HEK293 (cell line): ENCODE measurements around the gene KIAA1671.

Source experiments
- CTCF ChIA-PET: fragments of 350-600 bp; formaldehyde crosslinking; extraction: SDS; loops from one replicate; lab custom pipeline; 2021; ENCODE audit warnings: antibody characterized with exemption; lab: Yijun Ruan, JAX
- POLR2A ChIA-PET: fragments of 300-600 bp; formaldehyde crosslinking; extraction: SDS; loops from one replicate; lab custom pipeline; 2020; ENCODE audit warnings: antibody characterized with exemption, inconsistent platforms; lab: Yijun Ruan, JAX
- H3K27ac ChIP-seq: fragments of 200-500 bp; sonication (Bioruptor generic); 2 replicates; pipeline ENCODE4 v1.5.1; 2014; ENCODE audit warnings: low read depth, low read length, control low read depth, inconsistent platforms; ENCODE audit errors: extremely low read depth
- H3K36me3 ChIP-seq, 2 experiments: fragments of 200-500 bp in 1 of 2; sonication (Bioruptor generic) in 1 of 2; 1 replicate in 1 of 2; 2 replicates in 1 of 2; pipeline ENCODE4 v1.5.1; 2014 to 2017; ENCODE audit warnings: inconsistent platforms in 2 of 2, low read length in 2 of 2; ENCODE audit not compliant: control insufficient read depth in 2 of 2, insufficient read depth in 1 of 2
- H3K4me1 ChIP-seq: fragments of 200-500 bp; sonication (Bioruptor generic); 2 replicates; pipeline ENCODE4 v1.5.1; 2014; ENCODE audit warnings: mild to moderate bottlenecking, low read length, inconsistent platforms; ENCODE audit not compliant: control insufficient read depth, insufficient read depth
- H3K4me3 ChIP-seq: 2 replicates; pipeline ENCODE4 v1.5.1; 2011; ENCODE audit warnings: low read depth, mild to moderate bottlenecking, control low read depth, low read length, moderate library complexity
- H3K9me3 ChIP-seq: fragments of 200-500 bp; sonication (Bioruptor generic); 2 replicates; pipeline ENCODE4 v1.5.1; 2014; ENCODE audit warnings: low read depth, low read length, inconsistent platforms; ENCODE audit not compliant: control insufficient read depth, insufficient read depth
- EGR2 ChIP-seq: fragments of 450-650 bp; formaldehyde crosslinking; IDR thresholded peaks from 2 replicates; pipeline ENCODE4 v1.5.1; 2016; ENCODE audit warnings: low read depth, missing biosample characterization, missing genetic modification characterization
- FEZF1 ChIP-seq: fragments of 450-650 bp; formaldehyde crosslinking; IDR thresholded peaks from 2 replicates; pipeline ENCODE4 v1.5.1; 2016; ENCODE audit warnings: missing biosample characterization, missing genetic modification characterization
- YY2 ChIP-seq: fragments of 450-650 bp; formaldehyde crosslinking; IDR thresholded peaks from 2 replicates; pipeline ENCODE4 v1.5.1; 2016; ENCODE audit warnings: missing biosample characterization, missing genetic modification characterization
- ZBTB17 ChIP-seq: fragments of 450-650 bp; formaldehyde crosslinking; IDR thresholded peaks from 2 replicates; pipeline ENCODE4 v1.5.1; 2016; ENCODE audit warnings: missing biosample characterization, missing genetic modification characterization
- ZFP3 ChIP-seq: fragments of 450-650 bp; formaldehyde crosslinking; IDR thresholded peaks from 2 replicates; pipeline ENCODE4 v1.5.1; 2016; ENCODE audit warnings: low read depth, missing biosample characterization, missing genetic modification characterization
- ZNF121 ChIP-seq: fragments of 450-650 bp; formaldehyde crosslinking; IDR thresholded peaks from 2 replicates; pipeline ENCODE4 v1.5.1; 2016; ENCODE audit warnings: missing biosample characterization, missing genetic modification characterization
- ZNF292 ChIP-seq: fragments of 450-650 bp; formaldehyde crosslinking; IDR thresholded peaks from 2 replicates; pipeline ENCODE4 v1.5.1; 2016; ENCODE audit warnings: low read depth, missing biosample characterization, missing genetic modification characterization, borderline replicate concordance
- ZNF426 ChIP-seq: fragments of 450-650 bp; formaldehyde crosslinking; IDR thresholded peaks from 2 replicates; pipeline ENCODE4 v1.5.1; 2017; ENCODE audit warnings: missing biosample characterization, missing genetic modification characterization, mild to moderate bottlenecking, inconsistent platforms, moderate library complexity
- ZNF544 ChIP-seq: fragments of 450-650 bp; formaldehyde crosslinking; IDR thresholded peaks from 2 replicates; pipeline ENCODE4 v1.5.0; 2017; ENCODE audit warnings: missing biosample characterization, missing genetic modification characterization
- ZNF624 ChIP-seq: fragments of 450-650 bp; formaldehyde crosslinking; IDR thresholded peaks from 2 replicates; pipeline ENCODE4 v1.5.1; 2017; ENCODE audit warnings: missing biosample characterization, missing genetic modification characterization
- ZNF664 ChIP-seq: fragments of 450-650 bp; formaldehyde crosslinking; IDR thresholded peaks from 2 replicates; pipeline ENCODE4 v1.5.1; 2016; ENCODE audit warnings: missing biosample characterization, missing genetic modification characterization
- ZNF677 ChIP-seq: fragments of 450-650 bp; IDR thresholded peaks from 2 replicates; pipeline ENCODE4 v1.5.0; 2018; ENCODE audit warnings: missing biosample characterization, mild to moderate bottlenecking, missing genetic modification characterization, moderate library complexity
- ZNF830 ChIP-seq: fragments of 450-650 bp; IDR thresholded peaks from 2 replicates; pipeline ENCODE4 v1.5.0; 2018; ENCODE audit warnings: missing biosample characterization, missing genetic modification characterization, low read depth, mild to moderate bottlenecking, moderate library complexity
- TF ChIP-seq, protein P1 (sequence below): fragments of 450-650 bp; formaldehyde crosslinking; IDR thresholded peaks from 2 replicates; pipeline ENCODE4 v1.5.1; 2017; ENCODE audit warnings: missing biosample characterization, missing genetic modification characterization
- TF ChIP-seq, protein P2 (sequence below): fragments of 450-650 bp; formaldehyde crosslinking; IDR thresholded peaks from 2 replicates; pipeline ENCODE4 v1.5.1; 2016; ENCODE audit warnings: missing biosample characterization, missing genetic modification characterization
- TF ChIP-seq, protein P3 (sequence below): fragments of 450-650 bp; formaldehyde crosslinking; IDR thresholded peaks from 2 replicates; pipeline ENCODE4 v1.5.1; 2016; ENCODE audit warnings: missing biosample characterization, missing genetic modification characterization
- TF ChIP-seq, protein P4 (sequence below): fragments of 450-650 bp; formaldehyde crosslinking; conservative IDR thresholded peaks from 2 replicates; pipeline ENCODE4 v1.5.1; 2016; ENCODE audit warnings: low read depth, missing biosample characterization, missing genetic modification characterization
- TF ChIP-seq, protein P5 (sequence below): fragments of 450-650 bp; IDR thresholded peaks from 2 replicates; pipeline ENCODE4 v1.5.1; 2018; ENCODE audit warnings: missing biosample characterization, mild to moderate bottlenecking, missing genetic modification characterization
- TF ChIP-seq, protein P6 (sequence below): fragments of 450-650 bp; formaldehyde crosslinking; IDR thresholded peaks from 2 replicates; pipeline ENCODE4 v1.5.1; 2016; ENCODE audit warnings: missing biosample characterization, missing genetic modification characterization

Gene KIAA1671

DNA sequence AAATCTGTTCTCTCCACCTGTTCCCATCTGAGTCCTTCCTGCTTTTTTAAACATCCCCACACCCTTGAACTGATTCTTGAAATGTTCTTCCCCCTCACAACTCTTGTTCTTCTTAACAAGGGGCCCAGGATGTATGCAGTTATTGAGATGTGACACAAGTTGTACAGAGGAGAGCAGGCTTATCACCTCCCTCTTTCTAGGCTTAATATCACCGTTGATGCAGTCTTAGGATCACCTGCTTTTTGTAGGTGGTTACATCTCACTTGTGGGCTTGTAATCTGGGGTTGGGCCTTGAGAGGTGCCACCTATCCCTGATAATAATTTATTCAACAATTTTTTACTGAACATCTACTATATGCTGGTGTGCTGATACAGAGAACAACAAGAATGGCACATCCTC lies 253.3 kb downstream of the KIAA1671 start:
- TF ChIP-seq ZNF664 (tag by site-specific recombination) (0 out of 2 replicates have a peak, but pooled peaks have one; percentile 25), ZNF624 (no peak)
- no peak overlapping the region for H3K4me3 ChIP-seq

DNA sequence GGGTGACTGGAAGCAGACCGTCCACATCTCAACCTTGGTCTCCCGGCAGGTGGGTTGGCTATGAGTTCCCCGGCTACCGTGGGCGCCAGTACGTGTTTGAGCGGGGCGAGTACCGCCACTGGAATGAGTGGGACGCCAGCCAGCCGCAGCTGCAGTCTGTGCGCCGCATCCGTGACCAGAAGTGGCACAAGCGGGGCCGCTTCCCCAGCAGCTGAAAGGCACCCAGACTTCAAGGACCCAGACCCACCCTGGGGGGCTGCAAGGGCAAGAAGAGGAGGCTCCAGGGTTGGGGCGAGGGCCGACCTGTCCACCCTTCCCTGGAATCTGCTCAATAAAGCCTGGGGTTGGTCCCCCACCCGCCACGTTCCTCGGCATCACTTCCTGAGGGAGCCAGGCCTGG lies 254.5 kb downstream of the KIAA1671 start:
- Histone ChIP-seq H3K4me3 (no peak overlapping the region), H3K9me3 (no peaks in the 10 kb centered on the region)
- POLR2A ChIA-PET, result no interaction called here
- no peak for TF ChIP-seq ZNF830 (tag by site-specific recombination)
- TF ChIP-seq, protein P1, sequence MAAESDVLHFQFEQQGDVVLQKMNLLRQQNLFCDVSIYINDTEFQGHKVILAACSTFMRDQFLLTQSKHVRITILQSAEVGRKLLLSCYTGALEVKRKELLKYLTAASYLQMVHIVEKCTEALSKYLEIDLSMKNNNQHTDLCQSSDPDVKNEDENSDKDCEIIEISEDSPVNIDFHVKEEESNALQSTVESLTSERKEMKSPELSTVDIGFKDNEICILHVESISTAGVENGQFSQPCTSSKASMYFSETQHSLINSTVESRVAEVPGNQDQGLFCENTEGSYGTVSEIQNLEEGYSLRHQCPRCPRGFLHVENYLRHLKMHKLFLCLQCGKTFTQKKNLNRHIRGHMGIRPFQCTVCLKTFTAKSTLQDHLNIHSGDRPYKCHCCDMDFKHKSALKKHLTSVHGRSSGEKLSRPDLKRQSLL (tag by site-specific recombination), result no peak
- TF ChIP-seq, protein P2, sequence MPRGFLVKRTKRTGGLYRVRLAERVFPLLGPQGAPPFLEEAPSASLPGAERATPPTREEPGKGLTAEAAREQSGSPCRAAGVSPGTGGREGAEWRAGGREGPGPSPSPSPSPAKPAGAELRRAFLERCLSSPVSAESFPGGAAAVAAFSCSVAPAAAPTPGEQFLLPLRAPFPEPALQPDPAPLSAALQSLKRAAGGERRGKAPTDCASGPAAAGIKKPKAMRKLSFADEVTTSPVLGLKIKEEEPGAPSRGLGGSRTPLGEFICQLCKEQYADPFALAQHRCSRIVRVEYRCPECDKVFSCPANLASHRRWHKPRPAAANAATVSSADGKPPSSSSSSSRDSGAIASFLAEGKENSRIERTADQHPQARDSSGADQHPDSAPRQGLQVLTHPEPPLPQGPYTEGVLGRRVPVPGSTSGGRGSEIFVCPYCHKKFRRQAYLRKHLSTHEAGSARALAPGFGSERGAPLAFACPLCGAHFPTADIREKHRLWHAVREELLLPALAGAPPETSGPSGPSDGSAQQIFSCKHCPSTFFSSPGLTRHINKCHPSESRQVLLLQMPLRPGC (tag by site-specific recombination), result no peak
- TF ChIP-seq, all 188 proteins: peak for 0
- no peak overlapping the region for H3K27ac ChIP-seq
- H3K4me1 ChIP-seq, result no peaks in the 10 kb centered on the region
- H3K36me3 ChIP-seq, result no peaks in the 10 kb centered on the region
- CTCF ChIA-PET, result no interaction called here

More for the DNA sequence above, 253.3 kb downstream of the KIAA1671 start:
- no peaks in the 10 kb centered on the region for H3K4me1 ChIP-seq
- no peaks in the 10 kb centered on the region for H3K9me3 ChIP-seq
- H3K36me3 ChIP-seq, result no peaks in the 10 kb centered on the region
- CTCF ChIA-PET, result no interaction called here
- POLR2A ChIA-PET, result no interaction called here
- no peak overlapping the region for H3K27ac ChIP-seq

DNA sequence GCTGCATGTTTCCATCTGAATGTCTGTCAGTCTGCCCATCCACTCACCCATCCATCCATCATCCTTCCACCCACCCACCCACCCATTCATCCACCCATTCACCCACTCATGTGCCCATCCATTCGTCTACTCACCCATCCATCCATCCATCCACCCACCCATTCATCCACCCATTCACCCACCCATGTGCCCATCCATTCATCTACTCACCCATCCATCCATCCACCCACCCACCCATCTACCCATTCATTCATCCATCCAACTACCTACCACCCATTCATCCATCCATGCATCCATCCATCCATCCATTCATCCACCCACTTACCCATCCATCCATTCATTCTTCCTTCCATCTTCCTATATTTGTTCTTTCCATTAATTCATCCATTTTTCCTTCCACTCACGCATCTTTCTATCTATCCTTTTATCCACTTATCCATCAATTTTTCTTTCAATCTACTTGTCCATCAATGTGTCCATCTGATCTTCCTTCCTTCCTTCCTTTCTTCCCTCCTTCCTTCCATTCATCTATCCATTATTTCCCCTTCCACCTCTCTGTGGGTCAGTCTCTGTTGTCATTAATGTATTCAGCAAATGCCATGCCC lies 255.1 kb downstream of the KIAA1671 start:
- no peak overlapping the region for H3K27ac ChIP-seq
- ChIA-PET POLR2A (no interaction called here), CTCF (no interaction called here)
- H3K36me3 ChIP-seq, result no peaks in the 10 kb centered on the region
- no peak overlapping the region for H3K4me3 ChIP-seq
- no peaks in the 10 kb centered on the region for H3K9me3 ChIP-seq
- no peaks in the 10 kb centered on the region for H3K4me1 ChIP-seq
- no peak for TF ChIP-seq YY2 (tag by site-specific recombination)
- no peak for TF ChIP-seq ZNF121
- TF ChIP-seq ZFP3 (tag by site-specific recombination), result no peak
- no peak for TF ChIP-seq ZNF677 (tag by site-specific recombination)
- no peak for TF ChIP-seq ZNF544 (tag by site-specific recombination)
- no peak for TF ChIP-seq FEZF1 (tag by site-specific recombination)
- peak; percentile 48; the same call in 1 of the 2 replicates for TF ChIP-seq ZBTB17 (tag by site-specific recombination)
- no peak for TF ChIP-seq ZNF292 (tag by site-specific recombination)
- TF ChIP-seq, protein P3, sequence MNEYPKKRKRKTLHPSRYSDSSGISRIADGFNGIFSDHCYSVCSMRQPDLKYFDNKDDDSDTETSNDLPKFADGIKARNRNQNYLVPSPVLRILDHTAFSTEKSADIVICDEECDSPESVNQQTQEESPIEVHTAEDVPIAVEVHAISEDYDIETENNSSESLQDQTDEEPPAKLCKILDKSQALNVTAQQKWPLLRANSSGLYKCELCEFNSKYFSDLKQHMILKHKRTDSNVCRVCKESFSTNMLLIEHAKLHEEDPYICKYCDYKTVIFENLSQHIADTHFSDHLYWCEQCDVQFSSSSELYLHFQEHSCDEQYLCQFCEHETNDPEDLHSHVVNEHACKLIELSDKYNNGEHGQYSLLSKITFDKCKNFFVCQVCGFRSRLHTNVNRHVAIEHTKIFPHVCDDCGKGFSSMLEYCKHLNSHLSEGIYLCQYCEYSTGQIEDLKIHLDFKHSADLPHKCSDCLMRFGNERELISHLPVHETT, result no peak
- TF ChIP-seq, protein P4, sequence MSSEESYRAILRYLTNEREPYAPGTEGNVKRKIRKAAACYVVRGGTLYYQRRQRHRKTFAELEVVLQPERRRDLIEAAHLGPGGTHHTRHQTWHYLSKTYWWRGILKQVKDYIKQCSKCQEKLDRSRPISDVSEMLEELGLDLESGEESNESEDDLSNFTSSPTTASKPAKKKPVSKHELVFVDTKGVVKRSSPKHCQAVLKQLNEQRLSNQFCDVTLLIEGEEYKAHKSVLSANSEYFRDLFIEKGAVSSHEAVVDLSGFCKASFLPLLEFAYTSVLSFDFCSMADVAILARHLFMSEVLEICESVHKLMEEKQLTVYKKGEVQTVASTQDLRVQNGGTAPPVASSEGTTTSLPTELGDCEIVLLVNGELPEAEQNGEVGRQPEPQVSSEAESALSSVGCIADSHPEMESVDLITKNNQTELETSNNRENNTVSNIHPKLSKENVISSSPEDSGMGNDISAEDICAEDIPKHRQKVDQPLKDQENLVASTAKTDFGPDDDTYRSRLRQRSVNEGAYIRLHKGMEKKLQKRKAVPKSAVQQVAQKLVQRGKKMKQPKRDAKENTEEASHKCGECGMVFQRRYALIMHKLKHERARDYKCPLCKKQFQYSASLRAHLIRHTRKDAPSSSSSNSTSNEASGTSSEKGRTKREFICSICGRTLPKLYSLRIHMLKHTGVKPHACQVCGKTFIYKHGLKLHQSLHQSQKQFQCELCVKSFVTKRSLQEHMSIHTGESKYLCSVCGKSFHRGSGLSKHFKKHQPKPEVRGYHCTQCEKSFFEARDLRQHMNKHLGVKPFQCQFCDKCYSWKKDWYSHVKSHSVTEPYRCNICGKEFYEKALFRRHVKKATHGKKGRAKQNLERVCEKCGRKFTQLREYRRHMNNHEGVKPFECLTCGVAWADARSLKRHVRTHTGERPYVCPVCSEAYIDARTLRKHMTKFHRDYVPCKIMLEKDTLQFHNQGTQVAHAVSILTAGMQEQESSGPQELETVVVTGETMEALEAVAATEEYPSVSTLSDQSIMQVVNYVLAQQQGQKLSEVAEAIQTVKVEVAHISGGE (tag by site-specific recombination), result no peak
- no peak for TF ChIP-seq ZNF426 (tag by site-specific recombination)
- TF ChIP-seq, protein P5, sequence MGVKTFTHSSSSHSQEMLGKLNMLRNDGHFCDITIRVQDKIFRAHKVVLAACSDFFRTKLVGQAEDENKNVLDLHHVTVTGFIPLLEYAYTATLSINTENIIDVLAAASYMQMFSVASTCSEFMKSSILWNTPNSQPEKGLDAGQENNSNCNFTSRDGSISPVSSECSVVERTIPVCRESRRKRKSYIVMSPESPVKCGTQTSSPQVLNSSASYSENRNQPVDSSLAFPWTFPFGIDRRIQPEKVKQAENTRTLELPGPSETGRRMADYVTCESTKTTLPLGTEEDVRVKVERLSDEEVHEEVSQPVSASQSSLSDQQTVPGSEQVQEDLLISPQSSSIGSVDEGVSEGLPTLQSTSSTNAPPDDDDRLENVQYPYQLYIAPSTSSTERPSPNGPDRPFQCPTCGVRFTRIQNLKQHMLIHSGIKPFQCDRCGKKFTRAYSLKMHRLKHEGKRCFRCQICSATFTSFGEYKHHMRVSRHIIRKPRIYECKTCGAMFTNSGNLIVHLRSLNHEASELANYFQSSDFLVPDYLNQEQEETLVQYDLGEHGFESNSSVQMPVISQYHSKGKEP (tag by site-specific recombination), result no peak
- TF ChIP-seq EGR2 (tag by site-specific recombination), result peak; percentile 93
- TF ChIP-seq, protein P6, sequence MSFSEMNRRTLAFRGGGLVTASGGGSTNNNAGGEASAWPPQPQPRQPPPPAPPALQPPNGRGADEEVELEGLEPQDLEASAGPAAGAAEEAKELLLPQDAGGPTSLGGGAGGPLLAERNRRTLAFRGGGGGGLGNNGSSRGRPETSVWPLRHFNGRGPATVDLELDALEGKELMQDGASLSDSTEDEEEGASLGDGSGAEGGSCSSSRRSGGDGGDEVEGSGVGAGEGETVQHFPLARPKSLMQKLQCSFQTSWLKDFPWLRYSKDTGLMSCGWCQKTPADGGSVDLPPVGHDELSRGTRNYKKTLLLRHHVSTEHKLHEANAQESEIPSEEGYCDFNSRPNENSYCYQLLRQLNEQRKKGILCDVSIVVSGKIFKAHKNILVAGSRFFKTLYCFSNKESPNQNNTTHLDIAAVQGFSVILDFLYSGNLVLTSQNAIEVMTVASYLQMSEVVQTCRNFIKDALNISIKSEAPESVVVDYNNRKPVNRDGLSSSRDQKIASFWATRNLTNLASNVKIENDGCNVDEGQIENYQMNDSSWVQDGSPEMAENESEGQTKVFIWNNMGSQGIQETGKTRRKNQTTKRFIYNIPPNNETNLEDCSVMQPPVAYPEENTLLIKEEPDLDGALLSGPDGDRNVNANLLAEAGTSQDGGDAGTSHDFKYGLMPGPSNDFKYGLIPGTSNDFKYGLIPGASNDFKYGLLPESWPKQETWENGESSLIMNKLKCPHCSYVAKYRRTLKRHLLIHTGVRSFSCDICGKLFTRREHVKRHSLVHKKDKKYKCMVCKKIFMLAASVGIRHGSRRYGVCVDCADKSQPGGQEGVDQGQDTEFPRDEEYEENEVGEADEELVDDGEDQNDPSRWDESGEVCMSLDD (tag by site-specific recombination), result no peak
